Liver (tissue), 9 donors: ENCODE measurements around the gene UIMC1. TPM values are rescaled to one million over a fixed set of nuclear protein-coding genes. Genes with fewer than 3 reads are reported as not detected.

Source experiments
- DNase-seq: peaks from one replicate; pipeline ENCODE4 v3.0.0-alpha.2; 2017; ENCODE audit warnings: low spot score
- H3K27ac ChIP-seq, 2 donors: one replicate each; pipeline ENCODE4 v1.7.0; 2013; ENCODE audit warnings: inconsistent platforms in 2 of 2, low read length in 2 of 2, control low read depth in 1 of 2, low read depth in 1 of 2, mild to moderate bottlenecking in 1 of 2
- H3K27me3 ChIP-seq, 4 donors: one replicate each; pipeline versions ENCODE4 v1.6.1 to v1.7.0; 2013; ENCODE audit warnings: low read length in 3 of 4, inconsistent platforms in 1 of 4, mild to moderate bottlenecking in 1 of 4, moderate library complexity in 1 of 4; ENCODE audit not compliant: control insufficient read depth in 4 of 4, insufficient read depth in 4 of 4
- H3K36me3 ChIP-seq, 4 donors: one replicate each; pipeline versions ENCODE4 v1.6.1 to v1.7.0; 2013; ENCODE audit warnings: low read length in 3 of 4, mild to moderate bottlenecking in 3 of 4, low read depth in 1 of 4, moderate library complexity in 1 of 4; ENCODE audit not compliant: control insufficient read depth in 4 of 4, insufficient read depth in 3 of 4
- H3K4me1 ChIP-seq, 4 donors: one replicate each; pipeline versions ENCODE4 v1.6.1 to v1.7.0; 2013; ENCODE audit warnings: low read length in 3 of 4, mild to moderate bottlenecking in 3 of 4, moderate library complexity in 1 of 4; ENCODE audit not compliant: control insufficient read depth in 4 of 4, insufficient read depth in 4 of 4
- H3K4me3 ChIP-seq, 3 donors: one replicate each; pipeline versions ENCODE4 v1.6.1 to v1.7.0; 2013; ENCODE audit warnings: low read length in 3 of 3, control low read depth in 1 of 3, low read depth in 1 of 3, mild to moderate bottlenecking in 1 of 3
- H3K9ac ChIP-seq, 2 donors: one replicate each; pipeline ENCODE4 v1.7.0; 2013; ENCODE audit warnings: low read length in 2 of 2, mild to moderate bottlenecking in 2 of 2, moderate library complexity in 2 of 2, control low read depth in 1 of 2, low read depth in 1 of 2
- H3K9me3 ChIP-seq, 4 donors: one replicate each; pipeline versions ENCODE4 v1.6.1 to v1.7.0; 2013; ENCODE audit warnings: low read length in 3 of 4; ENCODE audit not compliant: control insufficient read depth in 4 of 4
- CTCF ChIP-seq: fragments of 150-350 bp; IDR thresholded peaks from 2 replicates; pipeline ENCODE4 v1.5.1; 2017; ENCODE audit warnings: improper control_type of control experiment, low read depth, low read length; ENCODE audit not compliant: missing input control
- EGR1 ChIP-seq, 2 donors: IDR thresholded peaks; 2 replicates each; pipeline ENCODE4 v1.6.1; 2016 to 2018; ENCODE audit warnings: antibody characterized with exemption in 2 of 2, low read depth in 2 of 2
- FOXA1 ChIP-seq: IDR thresholded peaks from 2 replicates; pipeline ENCODE4 v1.6.1; 2016; ENCODE audit warnings: antibody characterized with exemption
- FOXA2 ChIP-seq: IDR thresholded peaks from 2 replicates; pipeline ENCODE4 v1.6.1; 2016; ENCODE audit warnings: antibody characterized with exemption
- GABPA ChIP-seq, 2 donors: IDR thresholded peaks in 1 of 2; conservative IDR thresholded peaks in 1 of 2; 2 replicates each; pipeline ENCODE4 v1.6.1; 2016; ENCODE audit warnings: antibody characterized with exemption in 2 of 2, mild to moderate bottlenecking in 1 of 2, moderate library complexity in 1 of 2
- HNF4A ChIP-seq, 2 donors: conservative IDR thresholded peaks; 2 replicates each; pipeline ENCODE4 v1.6.1; 2016; ENCODE audit warnings: antibody characterized with exemption in 2 of 2, mild to moderate bottlenecking in 2 of 2
- HNF4G ChIP-seq: IDR thresholded peaks from 2 replicates; pipeline ENCODE4 v1.6.1; 2016; ENCODE audit warnings: antibody characterized with exemption
- JUND ChIP-seq, 2 donors: IDR thresholded peaks; 2 replicates each; pipeline ENCODE4 v1.6.1; 2016; ENCODE audit warnings: antibody characterized with exemption in 2 of 2
- NR2F2 ChIP-seq: IDR thresholded peaks from 2 replicates; pipeline ENCODE4 v1.6.1; 2016; ENCODE audit warnings: antibody characterized with exemption
- RAD21 ChIP-seq, 2 donors: IDR thresholded peaks; 2 replicates each; pipeline ENCODE4 v1.6.1; 2016; ENCODE audit warnings: antibody characterized with exemption in 2 of 2, mild to moderate bottlenecking in 2 of 2
- SP1 ChIP-seq: IDR thresholded peaks from 2 replicates; pipeline ENCODE4 v1.6.1; 2018; ENCODE audit warnings: antibody characterized with exemption, mild to moderate bottlenecking
- TAF1 ChIP-seq: conservative IDR thresholded peaks from 2 replicates; pipeline ENCODE4 v1.6.1; 2016; ENCODE audit warnings: antibody characterized with exemption, mild to moderate bottlenecking
- YY1 ChIP-seq: IDR thresholded peaks from 2 replicates; pipeline ENCODE4 v1.6.1; 2016; ENCODE audit warnings: antibody characterized with exemption, mild to moderate bottlenecking
- ZBTB33 ChIP-seq: IDR thresholded peaks from 2 replicates; pipeline ENCODE4 v1.6.1; 2016; ENCODE audit warnings: antibody characterized with exemption
- WGBS: extraction: QIAGEN DNeasy Blood & Tissue Kit; methylation state at CpG from one replicate; pipeline ENCODE4 v1.1.7; 2013; 5-methylcytosine and 5-hydroxymethylcytosine counted together
- polyA plus RNA-seq, 2 donors: library from polyadenylated mRNA; stranded (reverse) in 1 of 2; unstranded in 1 of 2; fragments of 200-250 nt in 1 of 2; fragments of >200 nt in 1 of 2; fragmentation: Nextera tagmentation in 1 of 2; extraction: Ambion mirVana in 1 of 2; gene quantifications; one replicate each; pipeline versions ENCODE4 v1.2.1 to v1.2.3, GENCODE V29; 2013 to 2015
- total RNA-seq, 2 donors: library from RNA; depleted of rRNA; stranded (reverse); fragments of >200 nt; gene quantifications; one replicate each; pipeline ENCODE4 v1.2.3, GENCODE V29; 2014
- TF ChIP-seq, protein P1 (sequence below): IDR thresholded peaks from 2 replicates; pipeline ENCODE4 v1.6.1; 2016; ENCODE audit warnings: antibody characterized with exemption
- donor health status: healthy.
- donor health status: healthy.
- donor health status: healthy.
- donor health status: healthy.
- donor health status: healthy.

The UIMC1 gene
- total and polyA plus RNA-seq, 4 donors = 5.9 to 26.0 (median 11.7) TPM

GRCh38 chr5:176947847-176948246, 58.7 kb downstream of the UIMC1 start:
- Histone ChIP-seq H3K9ac (no peak overlapping the region), H3K9me3 (no peaks in the 10 kb centered on the region), H3K4me1 (peaks cover 0 to 3% (median 0%) of the 10 kb centered on the region in 4 donors), H3K4me3 (no peak overlapping the region), H3K27me3 (no peaks in the 10 kb centered on the region), H3K36me3 (peaks cover 1 to 24% (median 17%) of the 10 kb centered on the region in 4 donors), H3K27ac (no peak overlapping the region)
- no peak for DNase-seq
- 94% methylated on average over 2 of the region's 2 CpGs for WGBS
- TF ChIP-seq FOXA1 (no peak), HNF4A (conservative IDR thresholded peaks at IDR 0.05) (no peak), HNF4G (no peak), EGR1 (IDR thresholded peaks at IDR 0.05; ENCODE audit: low read depth in 2 of 2) (no peak), CTCF (no peak), NR2F2 (no peak), YY1 (no peak), ZBTB33 (no peak), GABPA (IDR thresholded peaks at IDR 0.05 in 1 of 2, conservative IDR thresholded peaks at IDR 0.05 in 1 of 2) (no peak), JUND (IDR thresholded peaks at IDR 0.05) (no peak)
- TF ChIP-seq, protein P1, sequence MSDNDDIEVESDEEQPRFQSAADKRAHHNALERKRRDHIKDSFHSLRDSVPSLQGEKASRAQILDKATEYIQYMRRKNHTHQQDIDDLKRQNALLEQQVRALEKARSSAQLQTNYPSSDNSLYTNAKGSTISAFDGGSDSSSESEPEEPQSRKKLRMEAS = no peak

- Histone ChIP-seq H3K9me3 (no peaks in the 10 kb centered on the region), H3K36me3 (peaks cover 5 to 26% (median 18%) of the 10 kb centered on the region in 4 donors), H3K27ac (no peak overlapping the region), H3K9ac (no peak overlapping the region), H3K27me3 (no peaks in the 10 kb centered on the region), H3K4me1 (no peaks in the 10 kb centered on the region), H3K4me3 (no peak overlapping the region)
- TF ChIP-seq HNF4A (conservative IDR thresholded peaks at IDR 0.05) (no peak), YY1 (no peak), FOXA2 (no peak), JUND (IDR thresholded peaks at IDR 0.05) (no peak), SP1 (no peak), EGR1 (IDR thresholded peaks at IDR 0.05; ENCODE audit: low read depth in 2 of 2) (no peak), CTCF (no peak), GABPA (IDR thresholded peaks at IDR 0.05 in 1 of 2, conservative IDR thresholded peaks at IDR 0.05 in 1 of 2) (no peak), TAF1 (no peak), RAD21 (IDR thresholded peaks at IDR 0.05) (no peak)
- WGBS = 66% methylated on average over 2 of the region's 2 CpGs
- DNase-seq = no peak
Observed at GRCh38 chr5:176944268-176944667, 62.3 kb downstream of the UIMC1 start.
